Raji (cell line): ENCODE data around the gene ZFYVE27.

Experiments used
- POLR2A ChIP-seq: IDR thresholded peaks from 2 replicates; pipeline ENCODE4 v1.6.1; 2011; ENCODE audit warnings: low read depth, low read length, control low read depth; ENCODE audit not compliant: insufficient read depth

ZFYVE27 gene

DNA sequence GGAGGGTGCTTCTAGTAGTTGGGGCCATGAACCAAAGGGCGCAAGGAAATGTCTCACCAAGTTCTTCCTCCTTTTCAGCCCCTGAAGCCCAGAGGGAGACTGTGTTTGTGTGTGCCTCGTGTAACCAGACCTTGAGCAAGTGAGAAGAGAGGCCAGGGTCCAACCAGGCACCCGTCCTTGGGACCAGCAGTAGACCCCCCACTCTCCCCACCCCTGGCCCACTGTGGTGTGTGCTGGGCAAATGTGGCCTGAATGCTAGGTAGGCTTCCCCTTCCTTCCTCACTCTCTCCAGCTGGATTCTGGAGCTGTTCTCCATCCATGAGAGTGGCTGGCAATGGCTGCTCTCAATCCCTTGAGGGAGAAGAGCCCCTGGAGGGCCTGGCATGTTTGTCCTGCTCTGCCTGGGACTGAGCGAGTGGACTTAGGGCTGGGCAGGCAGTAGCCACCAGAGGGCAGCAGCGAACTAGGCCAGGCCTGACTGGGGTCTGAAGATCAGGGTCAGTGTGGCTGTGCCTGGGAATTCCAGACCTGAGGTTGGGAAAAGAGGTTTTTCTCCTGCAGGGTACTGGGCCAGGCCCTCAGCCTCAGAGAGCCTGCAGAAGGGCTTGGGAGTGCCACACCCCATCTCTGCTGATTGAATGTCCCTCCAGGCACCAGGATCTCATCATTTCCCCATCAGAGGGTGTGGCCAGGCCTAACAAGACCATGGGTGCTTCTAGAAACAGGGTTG lies 22.4 kb downstream of the ZFYVE27 start:
- TF ChIP-seq POLR2A, result no peak

DNA sequence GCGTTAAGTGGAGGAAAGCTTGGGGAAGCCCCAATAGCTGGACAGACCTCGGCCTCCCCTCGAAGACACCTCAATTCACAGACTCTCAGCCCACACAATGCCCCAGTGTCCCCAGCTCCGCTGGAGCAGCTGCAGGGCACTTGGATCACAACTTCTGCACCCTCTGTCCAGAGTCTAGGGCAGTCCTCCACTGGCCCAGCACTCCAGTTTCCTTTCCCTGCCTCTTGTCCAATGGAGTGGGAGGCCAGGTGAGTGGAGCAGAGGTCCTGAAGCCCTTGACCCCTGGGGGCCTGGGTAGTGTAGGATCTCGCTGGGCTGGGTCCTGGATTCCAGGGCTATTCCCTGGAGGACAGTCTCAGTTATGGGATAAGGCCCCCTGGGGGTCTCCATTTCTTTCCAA lies 23.0 kb downstream of the ZFYVE27 start:
- no peak for TF ChIP-seq POLR2A

DNA sequence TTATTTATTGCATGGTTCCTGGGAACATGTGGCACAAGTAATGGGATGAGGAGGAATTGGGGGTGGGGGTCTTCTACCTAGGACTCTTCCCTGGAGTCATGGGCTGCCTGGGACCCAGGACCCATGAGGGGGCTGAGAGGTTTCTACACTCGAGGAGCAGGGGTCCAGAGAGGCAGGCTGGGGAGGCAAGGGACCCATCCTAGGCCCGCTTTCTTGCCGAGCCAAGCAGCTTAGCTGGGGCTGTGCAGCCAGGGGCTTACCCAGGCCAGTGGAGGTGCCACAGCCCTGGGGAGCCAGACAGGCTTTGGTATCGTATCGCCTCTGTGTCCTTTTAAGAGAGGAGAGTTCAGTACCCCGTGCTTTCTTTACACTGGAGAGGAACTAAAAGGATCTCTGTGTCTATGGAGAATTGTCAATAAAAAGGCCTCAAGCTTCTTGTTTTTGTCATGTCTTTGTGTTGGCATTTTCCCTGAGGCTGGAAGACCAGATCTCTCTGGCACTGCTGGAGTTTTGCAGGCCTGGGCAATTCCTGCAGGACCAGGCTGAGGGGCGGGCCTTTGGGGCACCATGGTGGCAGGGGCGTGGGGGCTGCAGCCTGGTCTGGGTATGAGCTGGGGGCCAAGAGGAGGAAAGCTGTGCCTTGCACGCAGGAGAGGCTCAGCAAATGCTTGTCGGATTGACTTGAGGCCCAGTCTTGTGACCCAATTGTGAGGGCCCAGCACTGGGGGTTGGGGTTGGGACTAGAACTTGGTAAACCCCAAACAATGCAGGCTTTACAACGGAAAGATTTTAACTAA lies 23.7 kb downstream of the ZFYVE27 start:
- no peak for TF ChIP-seq POLR2A

DNA sequence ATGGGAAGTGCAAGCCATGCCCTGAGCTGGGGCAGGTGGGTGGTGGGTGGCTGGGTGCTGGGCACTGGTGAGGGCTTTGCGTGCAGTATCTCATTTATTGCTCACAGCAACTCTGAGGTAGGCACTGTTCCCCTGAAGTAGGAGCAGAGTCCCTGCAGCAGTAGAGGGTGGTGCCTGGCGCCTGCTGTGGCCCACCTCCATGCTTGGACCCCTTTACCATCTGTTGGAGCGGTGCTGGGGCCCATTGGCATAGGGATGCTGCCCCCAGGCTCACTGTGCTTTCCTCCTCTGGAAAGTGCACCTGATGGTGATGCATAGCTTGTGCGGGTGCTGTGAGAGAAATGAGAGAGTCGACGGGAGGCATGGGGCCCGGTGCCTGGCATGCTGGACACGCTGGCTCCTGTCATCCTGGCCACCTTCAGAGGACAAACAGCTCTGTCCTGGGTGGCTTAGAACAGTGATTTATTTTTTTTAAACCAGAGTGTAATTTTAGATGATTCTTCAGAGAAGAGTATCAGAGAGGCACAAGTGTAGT lies 24.5 kb downstream of the ZFYVE27 start:
- no peak for TF ChIP-seq POLR2A

DNA sequence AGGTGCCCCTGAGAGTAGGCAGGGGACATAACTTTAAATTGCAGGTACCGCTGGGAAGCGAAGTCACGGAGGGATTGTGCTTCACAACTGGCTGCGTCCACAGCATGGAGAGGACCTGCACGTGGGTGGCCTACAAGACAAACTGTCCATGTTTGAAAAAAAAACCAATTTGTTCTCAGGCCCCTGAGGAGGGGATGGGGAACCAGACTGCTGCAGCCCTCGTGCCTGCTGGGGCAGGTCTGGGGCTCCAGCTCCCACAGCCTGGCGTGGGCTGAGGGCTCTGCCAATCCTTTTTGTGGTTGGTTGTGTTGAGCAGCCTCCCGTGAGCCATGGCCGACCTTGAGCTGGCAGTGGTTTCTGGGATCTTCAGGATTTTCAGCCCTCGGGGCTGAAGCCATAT lies 25.1 kb downstream of the ZFYVE27 start:
- TF ChIP-seq POLR2A, result no peak

DNA sequence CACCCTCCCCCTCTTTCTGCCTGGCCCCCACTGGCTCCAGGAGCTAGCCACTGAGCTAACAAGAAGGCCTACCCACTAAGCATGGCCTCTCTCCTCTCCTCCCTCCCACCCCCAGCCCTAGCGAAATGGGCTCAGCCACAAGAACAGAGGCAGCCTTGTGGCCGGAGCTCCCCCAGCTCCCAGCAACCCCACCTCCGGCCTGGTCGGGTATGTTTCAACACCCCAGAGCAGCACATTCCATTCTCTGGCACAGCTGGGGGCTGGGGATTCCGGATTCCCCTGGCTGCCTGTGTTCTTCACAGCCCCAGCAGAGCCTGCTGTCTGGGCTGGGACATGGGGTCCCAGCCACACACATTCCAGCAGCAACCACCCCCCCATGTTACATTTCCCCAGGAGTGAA lies 25.9 kb downstream of the ZFYVE27 start:
- TF ChIP-seq POLR2A, result no peak

DNA sequence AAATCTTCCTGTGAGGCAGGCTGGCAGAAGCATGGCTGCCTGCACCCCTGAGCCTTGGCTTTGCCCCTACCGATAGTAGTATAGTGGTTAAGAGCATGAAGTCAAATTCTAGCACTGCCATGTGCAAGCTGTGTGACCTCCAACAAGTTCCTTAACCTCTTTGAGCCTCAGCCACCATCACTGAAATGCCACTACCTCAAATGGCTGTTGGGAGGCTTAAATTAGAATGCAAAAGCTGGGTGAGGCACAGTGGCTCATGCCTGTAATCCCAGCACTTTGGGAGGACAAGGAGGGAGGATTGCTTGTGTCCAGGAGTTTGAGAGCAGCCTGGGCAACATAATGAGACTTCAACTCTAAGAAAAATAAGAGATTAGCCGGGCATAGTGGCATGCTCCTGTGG lies 26.5 kb downstream of the ZFYVE27 start:
- no peak for TF ChIP-seq POLR2A

DNA sequence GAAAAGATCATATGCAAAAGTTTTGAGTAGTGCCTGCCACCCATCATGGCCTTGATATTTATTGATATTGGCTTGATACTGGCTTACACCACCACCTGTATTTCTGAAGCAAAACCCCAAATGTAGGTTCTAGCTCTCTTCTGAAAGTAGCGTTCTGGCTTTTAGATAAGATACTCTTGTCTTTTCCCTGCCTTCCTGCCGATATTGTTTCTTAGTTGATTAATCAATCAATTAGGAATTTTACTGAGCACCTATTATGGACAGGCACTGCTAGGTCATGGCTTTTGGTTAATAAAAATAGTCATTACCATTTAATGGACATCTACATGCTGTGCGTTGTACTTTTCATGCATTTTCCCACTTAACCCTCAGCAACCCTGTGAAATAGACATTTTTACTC lies 27.0 kb downstream of the ZFYVE27 start:
- TF ChIP-seq POLR2A, result no peak

DNA sequence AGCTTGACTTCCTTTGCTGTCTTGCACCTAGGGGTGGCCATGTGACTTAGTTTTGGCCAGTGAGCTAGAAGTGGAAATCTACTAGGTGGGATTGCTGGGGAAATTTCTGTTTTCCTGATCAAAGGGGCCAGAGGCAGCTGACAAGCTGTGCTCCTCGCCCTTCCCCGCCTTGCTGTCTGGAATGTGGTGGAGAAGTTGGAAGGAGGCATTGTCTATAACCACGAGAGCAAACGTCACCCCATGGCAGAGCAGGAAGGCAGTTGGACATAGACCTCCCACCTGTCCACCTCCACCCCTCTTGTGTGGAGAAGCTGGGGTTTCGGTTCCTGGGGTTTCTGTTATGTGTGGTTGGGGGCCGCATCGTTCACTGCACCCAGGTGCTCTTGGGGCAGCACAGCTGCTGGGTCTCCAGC lies 27.6 kb downstream of the ZFYVE27 start:
- TF ChIP-seq POLR2A, result no peak

DNA sequence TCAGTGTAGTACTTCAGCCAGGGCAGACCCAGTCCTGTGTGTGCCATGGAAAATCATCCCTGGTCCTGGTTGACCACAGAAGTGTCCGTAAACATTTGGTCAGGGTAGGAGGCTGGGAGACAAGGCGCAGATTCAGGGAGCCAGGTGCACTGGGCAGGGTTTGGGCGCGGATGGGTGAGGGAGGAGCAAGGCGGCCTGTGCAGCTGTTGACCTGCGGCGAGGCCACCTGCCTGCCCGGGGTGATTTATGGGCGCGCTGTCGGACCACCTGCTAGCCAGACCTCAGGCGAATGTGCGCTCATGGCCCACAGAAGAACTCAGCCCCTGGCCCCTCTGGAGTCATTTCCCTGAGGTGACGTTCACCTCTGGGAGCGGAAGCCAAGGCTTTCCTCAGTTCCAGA lies 28.3 kb downstream of the ZFYVE27 start:
- TF ChIP-seq POLR2A, result no peak

DNA sequence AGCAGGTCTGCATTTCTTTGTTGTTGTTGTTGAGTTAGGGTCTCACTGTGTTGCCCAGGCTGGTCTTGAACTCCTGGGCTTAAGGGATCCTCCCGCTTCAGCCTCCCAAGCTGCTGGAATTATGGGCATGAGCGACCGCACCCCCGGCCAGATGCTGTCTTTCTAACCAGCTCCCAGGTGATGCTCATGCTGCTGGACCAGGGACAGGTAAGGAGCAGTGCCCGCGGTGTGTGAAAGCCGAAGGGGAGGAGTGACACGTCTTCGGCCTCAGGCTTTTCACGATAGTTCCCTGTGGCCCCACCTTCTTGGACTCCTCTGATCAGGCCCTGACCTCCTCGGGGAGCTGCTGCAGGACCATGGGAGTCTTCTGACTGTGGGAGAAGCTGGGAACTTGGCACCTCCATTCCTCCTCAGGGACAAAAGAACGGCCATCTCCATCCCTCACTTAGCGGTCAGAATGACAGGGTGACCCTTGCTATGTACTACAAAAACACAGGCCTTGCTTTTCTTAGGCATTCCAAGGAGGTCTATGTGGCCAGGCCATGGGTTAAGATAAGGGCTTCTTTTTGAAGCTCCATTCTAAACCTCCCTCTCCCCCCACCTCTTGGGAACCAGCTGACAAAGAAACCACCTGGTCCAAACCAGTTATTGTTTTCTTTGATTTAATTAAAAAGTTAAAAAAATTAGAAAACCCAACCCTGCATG lies 29.3 kb downstream of the ZFYVE27 start:
- no peak for TF ChIP-seq POLR2A

DNA sequence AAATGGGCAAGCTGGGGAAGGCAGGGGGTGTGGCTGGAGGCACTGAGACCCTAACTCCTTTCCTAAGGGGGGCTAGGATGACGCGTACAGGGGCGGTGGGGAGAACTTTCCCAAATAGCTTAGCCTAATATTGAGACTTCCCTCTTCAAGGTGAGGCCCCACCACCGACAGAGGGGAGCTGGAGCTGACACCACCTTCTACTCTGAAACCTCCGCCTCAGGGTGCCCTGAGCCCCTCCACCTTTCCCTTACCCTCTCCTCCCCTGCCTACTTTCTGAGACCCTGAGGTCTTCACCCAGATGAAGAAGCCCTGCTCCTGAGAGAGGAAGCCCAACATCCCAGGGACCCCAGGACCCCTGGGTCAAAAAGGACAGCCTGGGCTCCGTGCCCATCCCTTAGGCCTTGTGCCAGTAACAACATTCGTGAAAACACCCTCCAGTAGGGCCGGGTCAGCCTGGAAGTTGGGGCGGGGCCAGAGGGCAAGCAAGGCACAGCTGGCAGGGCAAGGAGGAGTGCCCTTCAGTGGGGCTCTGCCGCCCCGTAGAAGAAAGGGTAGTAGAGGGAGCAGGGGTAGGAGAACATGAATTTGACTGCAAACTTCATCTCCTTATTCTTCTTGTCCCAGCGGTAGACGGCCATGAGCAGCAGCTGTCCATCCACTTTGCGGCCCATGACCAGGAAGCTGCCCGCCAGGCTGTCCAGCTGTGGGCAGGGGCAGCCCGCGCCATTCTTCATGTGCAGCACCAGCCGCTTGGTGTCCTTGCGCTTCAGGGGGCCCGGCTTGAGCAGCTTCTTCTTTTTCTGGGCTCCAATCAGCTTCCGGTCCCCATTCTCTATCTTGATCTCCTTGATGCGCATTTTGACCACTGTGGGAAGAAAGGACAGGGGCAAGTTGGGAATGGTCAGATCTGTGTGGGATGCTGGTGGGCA lies 30.3 kb downstream of the ZFYVE27 start:
- TF ChIP-seq POLR2A, result no peak

DNA sequence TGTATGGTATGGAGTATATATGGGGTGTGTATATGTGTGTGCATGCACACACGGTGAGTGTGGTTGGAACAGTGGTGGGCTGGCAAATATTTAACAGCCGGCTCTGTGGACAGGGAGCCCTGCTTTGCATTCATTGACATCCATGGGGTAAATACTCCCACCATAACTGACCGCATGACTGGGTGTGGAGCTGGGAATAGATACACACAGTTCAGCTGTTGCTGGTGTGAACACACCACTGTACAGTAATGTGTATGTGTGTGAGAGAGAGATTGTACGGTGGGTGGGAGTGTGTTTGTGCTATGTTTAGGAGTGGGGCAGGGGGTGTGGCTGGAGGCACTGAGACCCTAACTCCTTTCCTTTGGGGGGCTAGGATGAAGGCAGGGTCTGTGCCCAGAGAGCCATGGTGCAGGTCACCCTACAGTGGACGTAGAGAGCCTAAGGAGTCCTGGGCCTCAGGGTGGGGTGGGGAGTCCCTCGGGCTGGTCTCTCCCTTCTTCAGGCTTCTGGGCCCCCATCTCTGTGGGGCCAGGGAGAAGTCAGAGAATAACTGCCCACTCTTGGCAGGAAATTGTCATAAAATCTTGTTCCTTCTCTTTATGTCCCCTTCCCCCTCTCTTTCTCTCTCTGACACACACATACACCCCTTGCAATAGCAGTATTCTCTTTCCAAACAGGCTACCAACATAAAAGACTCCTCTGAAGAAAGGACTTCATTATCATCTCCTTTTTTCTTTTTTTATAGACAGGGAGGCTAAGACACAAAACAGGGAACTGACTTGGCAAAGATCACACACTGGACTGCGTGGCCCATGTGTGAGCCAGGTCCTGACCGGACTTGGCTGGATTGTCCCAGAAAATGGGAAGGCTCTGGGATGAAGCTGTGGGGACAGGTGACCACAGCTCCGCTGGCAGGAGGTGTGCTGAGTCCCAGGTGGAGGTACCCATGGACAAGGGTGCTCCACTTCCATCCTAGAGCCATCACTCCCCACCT lies 31.7 kb downstream of the ZFYVE27 start:
- no peak for TF ChIP-seq POLR2A

DNA sequence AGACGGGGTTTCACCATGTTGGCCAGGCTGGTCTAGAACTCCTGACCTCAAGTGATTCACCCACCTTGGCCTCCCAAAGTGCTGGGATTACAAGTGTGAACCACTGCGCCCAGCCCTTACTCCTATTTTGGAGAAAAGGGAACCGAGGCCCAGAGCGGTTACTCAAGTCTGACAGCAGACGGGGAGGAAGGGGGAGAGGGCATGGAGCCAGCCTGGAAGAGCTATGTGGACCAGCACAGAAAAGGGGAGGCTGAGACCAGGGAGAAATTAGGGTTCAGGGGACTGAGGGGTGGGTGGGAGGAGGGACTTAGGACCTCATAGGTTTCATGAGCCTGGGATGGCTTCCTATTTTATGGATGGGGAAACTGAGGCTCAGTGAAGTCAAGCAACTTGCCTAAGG lies 33.3 kb downstream of the ZFYVE27 start:
- no peak for TF ChIP-seq POLR2A
